NCI-H2107 treated with DMSO at 0.1 percent for 48 hours (cell line): Measurements from ENCODE around the gene ZFTA.
A peak's percentile ranks its signal among the peaks of the same experiment; 100 is the strongest.
"Not testable (repeated sequence)": the region's sequence is repeated elsewhere in the genome, so short reads cannot be mapped to it uniquely, and the experiment has no call there.

Source experiments
- DNase-seq: peaks from one replicate; lab custom pipeline; 2025; ENCODE audit not compliant: unreplicated experiment; lab: John Stamatoyannopoulos, UW

Gene ZFTA

GRCh38 chr11:63779039-63779438, 10.5 kb upstream of the ZFTA start:
- no peak for DNase-seq

DNA sequence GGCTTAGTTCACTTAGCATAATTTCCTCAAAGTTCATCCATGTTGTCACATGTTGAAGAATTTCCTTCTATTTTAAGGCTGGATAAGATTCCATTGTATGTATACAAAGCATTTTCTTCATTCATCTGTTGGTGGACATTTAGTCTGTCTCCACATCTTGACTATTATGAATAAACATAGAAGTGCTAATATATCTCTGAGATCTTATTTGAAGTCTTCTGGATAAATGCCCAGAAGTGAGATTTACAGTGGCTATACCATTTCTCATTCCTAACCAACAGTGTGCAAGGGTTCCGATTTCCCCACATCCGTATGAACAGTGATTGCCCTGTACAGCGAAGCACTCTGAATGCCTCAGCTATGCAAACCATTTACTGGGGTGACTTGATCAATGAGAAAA, 6.6 kb upstream of the ZFTA start:
- DNase-seq: no peak

- DNase-seq: not testable (repeated sequence)
Measured at GRCh38 chr11:63771741-63772318, 3.3 kb upstream of the ZFTA start.

DNA sequence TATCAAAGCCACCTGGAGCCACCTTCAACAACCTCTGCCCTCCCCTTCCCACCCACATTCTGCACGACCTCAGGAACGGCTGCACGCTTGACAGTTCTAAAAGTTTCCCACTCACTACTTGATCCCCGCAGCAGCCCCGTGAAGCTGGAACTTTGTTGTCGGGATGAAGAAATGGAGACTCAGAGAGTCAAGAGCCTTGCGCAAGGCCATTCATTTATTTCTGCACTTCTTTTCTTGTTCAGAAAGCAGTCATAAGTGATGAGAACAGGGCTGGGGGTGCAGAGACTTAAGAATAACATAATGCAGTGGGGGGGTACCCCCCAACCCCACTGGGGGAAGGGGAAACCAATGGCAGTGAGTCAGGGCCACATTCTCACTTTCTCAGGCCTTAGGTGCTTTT, 2.2 kb upstream of the ZFTA start:
- no peak for DNase-seq

- peak; percentile 17 for DNase-seq
Measured at GRCh38 chr11:63769714-63770455, 1.3 kb upstream of the ZFTA start.

DNA sequence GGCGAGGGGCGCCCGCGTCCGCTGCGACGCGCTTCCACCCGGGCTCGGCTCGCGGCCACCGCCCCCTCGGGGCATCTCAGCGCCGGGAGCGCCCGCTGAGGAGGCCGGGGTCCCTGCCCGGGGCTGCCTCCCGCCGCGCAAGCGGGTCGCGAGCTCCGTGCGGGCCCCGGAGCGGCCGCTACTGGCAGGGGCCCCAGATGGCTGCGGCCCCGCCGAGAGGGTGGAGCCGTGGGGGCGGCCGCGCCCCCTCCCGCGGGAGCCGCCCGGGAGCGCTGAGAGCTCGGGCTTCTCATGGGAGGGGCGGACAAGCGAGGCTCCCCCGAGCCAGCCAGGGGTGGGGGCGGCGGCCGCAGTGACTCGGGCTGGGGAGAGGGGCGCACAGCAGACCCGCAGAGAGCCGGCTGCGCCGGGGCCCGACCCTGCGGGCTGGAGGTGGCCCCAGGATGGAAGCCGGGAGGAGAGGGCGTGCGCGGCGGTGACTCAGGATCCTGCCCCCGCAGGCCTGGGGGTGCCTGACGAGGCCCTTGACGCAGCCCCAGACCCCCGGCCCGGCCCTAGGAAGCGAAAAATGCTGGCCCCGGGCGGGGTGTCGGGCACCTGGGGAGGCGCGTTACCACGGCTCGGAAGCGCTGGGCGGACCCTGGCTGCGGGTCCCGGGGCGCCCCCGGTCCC, 603 bp upstream of the ZFTA start:
- DNase-seq: no peak

DNA sequence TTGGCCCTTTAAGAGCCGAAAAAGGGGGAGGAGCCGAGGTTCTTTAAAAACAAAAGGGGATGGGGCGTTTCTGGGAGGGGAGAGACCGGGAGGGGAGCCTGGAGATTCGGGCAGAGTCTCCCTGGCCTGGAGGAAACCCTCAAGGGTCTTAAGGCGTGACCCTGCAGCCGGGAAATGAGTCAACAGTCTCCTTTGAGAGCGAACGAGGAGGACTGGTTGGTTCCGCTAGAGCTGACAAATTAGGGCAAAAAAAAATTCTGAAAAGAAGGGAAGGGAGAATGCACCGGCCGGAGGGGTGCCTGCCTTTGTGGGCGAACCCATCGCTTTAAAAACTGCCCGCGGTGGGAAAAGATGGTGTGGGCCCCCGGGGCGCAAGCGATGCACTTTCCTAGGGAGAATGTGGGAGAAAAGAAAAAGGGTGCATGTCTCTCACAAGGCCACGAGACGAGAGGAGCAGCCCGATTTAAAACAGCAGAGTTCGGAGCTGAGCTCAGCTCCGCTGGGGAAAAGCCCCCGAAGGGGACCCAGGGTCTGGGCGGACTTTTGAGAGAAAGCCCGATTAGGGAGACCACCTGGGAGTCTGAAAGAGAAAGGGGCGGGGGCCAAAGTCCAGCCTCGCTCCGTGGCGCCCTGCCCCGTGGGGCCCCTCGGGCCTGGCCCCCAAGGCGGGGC, 874 bp downstream of the ZFTA start:
- peak; percentile 25 for DNase-seq

DNA sequence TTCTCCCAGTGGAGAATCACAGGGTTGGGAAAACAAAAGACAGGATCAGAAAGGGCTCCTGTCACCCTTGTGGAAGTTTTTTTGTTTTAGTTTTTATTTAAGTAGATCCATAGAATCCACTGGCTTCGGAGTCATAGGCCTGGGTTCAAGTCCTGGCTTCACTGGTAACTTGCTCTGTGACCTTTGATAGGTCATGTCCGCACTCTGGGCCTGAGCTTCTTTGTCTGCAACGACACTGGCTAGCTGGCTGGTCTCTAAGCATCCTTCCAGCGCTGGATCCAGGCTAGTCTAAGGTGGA, 1.4 kb downstream of the ZFTA start:
- no peak for DNase-seq

GRCh38 chr11:63766531-63767235, 1.9 kb downstream of the ZFTA start:
- no peak for DNase-seq

DNA sequence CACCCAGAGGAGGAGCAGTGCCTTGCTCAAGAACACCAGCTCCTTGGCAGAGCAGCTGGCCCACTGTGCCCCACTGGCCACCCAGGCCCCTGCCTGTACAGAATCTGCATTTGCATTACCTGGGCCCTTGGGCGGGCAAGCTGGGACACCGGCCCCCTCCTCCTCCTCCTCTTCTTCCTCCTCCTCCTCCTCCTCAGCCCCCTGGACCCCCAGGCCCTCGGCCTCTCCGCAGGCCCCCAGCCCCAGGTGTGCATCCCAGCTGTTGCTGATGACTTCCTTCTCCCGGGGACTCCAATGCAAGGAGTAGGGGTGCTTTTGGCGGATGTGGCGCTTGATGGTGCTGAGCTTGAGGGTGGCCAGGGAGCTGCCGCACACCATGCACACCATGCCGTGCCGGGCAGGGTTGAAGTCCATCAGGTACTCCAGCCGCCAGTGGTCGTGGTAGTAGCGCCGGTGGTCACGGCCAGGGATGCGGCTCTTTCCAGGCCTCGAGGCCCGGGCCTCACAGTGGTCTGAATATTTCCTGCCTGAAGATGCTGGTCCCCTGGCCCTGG, 2.8 kb downstream of the ZFTA start:
- DNase-seq: no peak

DNA sequence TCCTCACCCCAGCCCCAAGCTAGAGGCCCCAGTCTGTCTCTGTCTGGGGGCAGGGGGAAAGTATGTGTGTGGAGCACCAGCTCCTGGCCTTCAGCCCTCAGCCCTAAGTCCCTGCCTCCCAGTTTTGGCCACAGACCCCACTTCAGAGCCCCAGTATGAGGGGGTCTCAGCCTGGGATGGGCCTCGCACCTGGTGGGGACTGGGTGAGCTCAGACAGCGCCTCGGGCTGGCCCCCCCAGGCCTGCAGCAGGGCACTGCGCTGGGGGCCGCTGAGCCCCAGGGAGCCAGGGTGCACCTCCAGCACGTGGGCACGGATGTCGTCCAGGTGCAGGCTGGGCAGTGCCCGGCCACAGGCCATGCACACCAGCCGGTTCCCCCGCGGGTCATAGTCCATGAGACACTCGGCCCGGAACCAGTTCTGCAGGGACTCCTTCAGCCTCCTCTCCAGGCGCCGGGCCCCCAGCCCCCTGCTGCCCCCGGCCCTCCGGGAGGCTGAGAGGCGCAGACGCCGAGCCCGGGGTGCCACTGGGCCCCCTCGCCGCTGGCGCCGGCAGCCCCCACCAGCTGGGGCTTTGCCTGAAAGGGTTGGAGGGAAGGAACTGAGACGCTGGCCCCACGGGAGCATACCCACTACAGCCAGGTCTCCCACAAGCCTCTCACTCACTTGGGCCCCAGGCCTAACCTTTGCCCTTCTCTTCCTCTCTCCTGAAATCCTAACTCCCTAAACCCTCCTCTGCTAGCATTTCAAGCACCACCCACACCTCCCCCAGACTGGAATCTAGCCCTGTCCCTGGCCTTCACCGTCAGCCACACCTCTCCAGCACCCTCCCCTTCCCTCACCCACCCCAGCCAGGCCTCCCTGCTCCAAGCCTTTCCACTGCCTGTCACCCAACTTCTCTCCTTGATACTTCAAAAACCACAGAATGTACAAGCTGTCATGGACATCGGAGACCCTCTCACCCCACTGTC, 3.6 kb downstream of the ZFTA start:
- no peak for DNase-seq

DNA sequence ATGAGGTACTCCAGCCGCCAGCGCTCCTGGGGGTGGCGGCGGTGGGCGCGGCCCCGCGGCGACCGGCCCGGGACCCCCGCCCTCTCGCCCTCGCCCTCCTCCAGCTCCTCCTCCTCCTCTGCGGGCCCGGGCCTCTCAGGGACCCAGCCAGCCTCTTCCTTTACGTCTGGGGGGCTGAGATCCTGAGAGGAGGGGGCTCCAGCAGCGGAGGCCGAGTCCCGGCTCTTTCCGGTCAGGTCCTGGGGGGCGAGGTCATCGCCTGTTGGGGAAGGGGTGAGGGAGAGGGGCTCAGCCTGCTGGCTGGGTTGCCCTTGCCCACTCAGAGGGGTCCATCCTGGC, 4.3 kb downstream of the ZFTA start:
- DNase-seq: no peak

GRCh38 chr11:63763496-63764339, 4.9 kb downstream of the ZFTA start:
- DNase-seq: no peak

DNA sequence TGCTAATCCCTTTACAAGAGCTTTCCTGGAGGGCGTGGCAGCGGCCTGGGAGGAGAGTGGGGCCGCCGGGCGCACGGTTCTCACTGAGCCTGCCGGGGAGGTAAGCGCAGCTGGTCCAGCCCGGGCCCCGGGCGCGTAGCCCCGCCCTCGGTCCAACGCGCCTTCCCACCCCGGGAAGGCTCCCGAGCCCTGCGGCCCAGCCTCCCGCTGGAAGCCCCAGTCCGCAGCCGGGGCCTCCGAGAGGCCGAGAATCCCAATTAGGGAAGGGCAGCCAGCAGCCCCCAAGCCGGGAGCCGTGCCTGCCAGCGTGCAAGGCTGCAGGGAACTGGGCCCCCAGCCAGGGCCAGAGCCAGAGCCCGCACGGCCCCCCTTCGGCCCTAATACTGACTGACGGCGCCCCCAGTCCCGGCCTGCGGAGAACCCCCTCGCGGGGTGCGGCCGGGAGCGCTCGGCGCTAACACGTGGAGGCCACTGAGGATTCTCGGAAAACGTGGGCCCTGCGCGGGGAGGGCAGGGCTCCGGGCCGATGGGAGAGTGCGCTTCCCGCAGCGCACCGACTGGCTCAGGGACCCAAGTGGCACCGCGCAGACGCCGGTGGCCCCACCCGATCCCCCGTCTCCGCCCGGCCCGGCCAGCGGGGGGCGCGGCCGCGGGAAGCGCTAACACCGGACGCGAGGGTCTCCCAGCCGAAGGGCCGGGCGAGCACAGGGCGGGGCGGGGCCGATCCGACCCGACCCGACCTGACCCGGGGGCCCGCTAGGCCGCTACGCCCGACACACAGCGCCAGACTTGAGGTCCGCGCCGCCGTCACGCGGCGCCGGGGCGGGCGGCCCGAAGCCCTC, 5.7 kb downstream of the ZFTA start:
- no peak for DNase-seq

DNA sequence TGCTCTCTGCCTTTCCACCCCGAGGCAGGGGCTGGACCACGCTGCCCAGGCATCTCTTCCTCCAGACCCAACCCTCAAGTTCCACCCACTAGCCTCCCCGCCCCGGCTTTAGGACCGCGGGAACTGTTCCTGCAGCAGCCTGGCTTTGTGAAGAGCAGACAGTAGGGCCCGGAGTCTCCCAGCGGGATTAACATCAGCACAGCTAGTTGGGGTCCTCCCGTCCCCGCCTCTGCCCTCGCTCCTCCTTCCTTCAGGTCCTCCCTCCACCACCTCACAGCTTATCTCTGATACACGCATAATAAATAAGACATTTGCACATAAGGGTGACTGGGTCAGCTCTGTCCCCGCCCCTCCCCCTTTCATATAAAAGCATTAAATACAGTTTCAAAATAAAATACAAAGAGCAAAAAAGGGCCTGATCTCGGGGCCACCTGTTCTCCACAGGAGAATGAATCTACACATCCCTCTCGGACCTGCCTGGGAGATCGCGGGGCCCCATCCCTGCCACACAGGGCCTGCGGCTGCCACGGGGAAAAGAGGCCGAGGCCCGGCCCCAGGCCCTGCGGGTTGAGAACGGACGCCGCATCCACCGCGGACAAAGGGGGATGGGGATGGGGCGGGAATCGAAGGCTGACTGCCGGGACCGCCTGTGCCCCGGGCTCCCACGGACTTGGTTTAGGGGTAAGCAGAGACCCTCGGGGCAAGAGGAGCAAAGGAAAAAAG, 6.5 kb downstream of the ZFTA start:
- no peak for DNase-seq

- no peak for DNase-seq
Measured at GRCh38 chr11:63761188-63761587, 7.4 kb downstream of the ZFTA start.

- no peak for DNase-seq
Measured at GRCh38 chr11:63760487-63761079, 8.0 kb downstream of the ZFTA start.
